ENCODE measurements around the gene CXCR2. TPM values are rescaled to one million over a fixed set of nuclear protein-coding genes. Genes with fewer than 3 reads are reported as not detected.

CXCR2 gene
- total RNA-seq (2022; extraction: Qiagen RNA extraction): 0.05 TPM in 1 of 5 replicates, not detected in the others

GRCh38 chr2:218125626-218126080 is at the start of gene CXCR2:
Gene CXCR2, plus strand, starts transcription at chr2:218126028. Its CDS starts 8,774 bp downstream, at chr2:218134802.

GRCh38 chr2:218166791-218167190 is 41.0 kb downstream of the CXCR2 start, which contains the start of gene CXCR1:
Gene CXCR1, minus strand, starts transcription at chr2:218166962. Its CDS starts 1,751 bp downstream, at chr2:218165211.

Other genes with a start within 250 kb of the CXCR2 start
- gene TNS1, start 123.0 kb upstream of the CXCR2 start, total RNA-seq (2022; extraction: Qiagen RNA extraction): 8.7 to 17.5 TPM (median 16.5 TPM) in 5 replicates
- gene RUFY4, start 56.8 kb upstream of the CXCR2 start, total RNA-seq (2022; extraction: Qiagen RNA extraction): 0.08 TPM in 1 of 5 replicates, not detected in the others
- not detected in 5 replicates for gene CXCR1, start 40.9 kb downstream of the CXCR2 start, total RNA-seq (2022; extraction: Qiagen RNA extraction)
- 280 to 299 TPM (median 293 TPM) in 5 replicates for gene ARPC2, start 91.2 kb downstream of the CXCR2 start, total RNA-seq (2022; extraction: Qiagen RNA extraction)
- gene GPBAR1, start 135.0 kb downstream of the CXCR2 start, total RNA-seq (2022; extraction: Qiagen RNA extraction): 0.24 to 0.54 TPM (median 0.40 TPM) in 5 replicates
- 126 to 194 TPM (median 130 TPM) in 5 replicates for gene AAMP, start 144.1 kb downstream of the CXCR2 start, total RNA-seq (2022; extraction: Qiagen RNA extraction)
- gene PNKD, start 144.5 kb downstream of the CXCR2 start, total RNA-seq (2022; extraction: Qiagen RNA extraction): 58.2 to 76.9 TPM (median 74.2 TPM) in 5 replicates
- gene TMBIM1, start 166.5 kb downstream of the CXCR2 start, total RNA-seq (2022; extraction: Qiagen RNA extraction): 127 to 142 TPM (median 137 TPM) in 5 replicates
- gene CATIP, start 230.8 kb downstream of the CXCR2 start, total RNA-seq (2022; extraction: Qiagen RNA extraction): 0.07 to 0.09 TPM (median 0.07 TPM) in 3 of 5 replicates, not detected in the others

All from A549 treated with AZD2906 at 1 μM for 4 hours (cell line).